Muscle layer of colon (tissue), 2 donors: ENCODE measurements around the gene WNT16.

Experiments used
- H3K27ac ChIP-seq: one replicate; pipeline ENCODE4 v1.7.0; 2013; ENCODE audit warnings: low read depth, mild to moderate bottlenecking, low read length, moderate library complexity
- H3K27me3 ChIP-seq, 2 donors: one replicate each; pipeline ENCODE4 v1.7.0; 2013; ENCODE audit warnings: low read length in 2 of 2, mild to moderate bottlenecking in 2 of 2; ENCODE audit not compliant: insufficient read depth in 2 of 2, control insufficient read depth in 1 of 2
- H3K36me3 ChIP-seq: one replicate; pipeline ENCODE4 v1.7.0; 2013; ENCODE audit warnings: mild to moderate bottlenecking, low read length; ENCODE audit not compliant: insufficient read depth
- H3K4me1 ChIP-seq: one replicate; pipeline ENCODE4 v1.7.0; 2013; ENCODE audit warnings: mild to moderate bottlenecking, low read length; ENCODE audit not compliant: insufficient read depth
- H3K4me3 ChIP-seq, 2 donors: one replicate each; pipeline ENCODE4 v1.7.0; 2013; ENCODE audit warnings: low read length in 2 of 2, low read depth in 1 of 2, mild to moderate bottlenecking in 1 of 2, moderate library complexity in 1 of 2
- H3K9ac ChIP-seq: one replicate; pipeline ENCODE4 v1.7.0; 2013; ENCODE audit warnings: low read length
- H3K9me3 ChIP-seq: one replicate; pipeline ENCODE4 v1.7.0; 2013; ENCODE audit warnings: mild to moderate bottlenecking, low read length
- donor health status: abdominal sarcoma.
- donor health status: Adenocarcinoma of cecum.

WNT16 gene

GRCh38 chr7:121360564-121360963 lies 31.8 kb downstream of the WNT16 start:
- Histone ChIP-seq H3K27ac (no peak overlapping the region), H3K4me3 (no peak overlapping the region), H3K9me3 (no peaks in the 10 kb centered on the region), H3K9ac (no peak overlapping the region), H3K27me3 (no peaks in the 10 kb centered on the region), H3K36me3 (peaks cover 37% of the 10 kb centered on the region), H3K4me1 (no peaks in the 10 kb centered on the region)

GRCh38 chr7:121366852-121367431 lies 38.1 kb downstream of the WNT16 start:
- H3K4me3 ChIP-seq = no peak overlapping the region
- no peaks in the 10 kb centered on the region for H3K4me1 ChIP-seq
- H3K27ac ChIP-seq = no peak overlapping the region

GRCh38 chr7:121369462-121369861 lies 40.7 kb downstream of the WNT16 start:
- Histone ChIP-seq H3K27ac (no peak overlapping the region), H3K9me3 (no peaks in the 10 kb centered on the region), H3K9ac (peak overlapping the region; percentile 1), H3K4me3 (no peak overlapping the region), H3K27me3 (no peaks in the 10 kb centered on the region), H3K36me3 (peaks cover 4% of the 10 kb centered on the region), H3K4me1 (no peaks in the 10 kb centered on the region)

More at GRCh38 chr7:121366852-121367431, 38.1 kb downstream of the WNT16 start:
- no peak overlapping the region for H3K9ac ChIP-seq
- H3K9me3 ChIP-seq = no peaks in the 10 kb centered on the region
- no peaks in the 10 kb centered on the region for H3K27me3 ChIP-seq
- peaks cover 10% of the 10 kb centered on the region for H3K36me3 ChIP-seq

GRCh38 chr7:121371367-121371766 lies 42.6 kb downstream of the WNT16 start:
- Histone ChIP-seq H3K4me3 (no peak overlapping the region), H3K9ac (no peak overlapping the region), H3K27ac (no peak overlapping the region), H3K27me3 (no peaks in the 10 kb centered on the region), H3K4me1 (no peaks in the 10 kb centered on the region), H3K36me3 (peaks cover 11% of the 10 kb centered on the region), H3K9me3 (no peaks in the 10 kb centered on the region)

GRCh38 chr7:121371883-121372282 lies 43.1 kb downstream of the WNT16 start:
- Histone ChIP-seq H3K9ac (no peak overlapping the region), H3K36me3 (peaks cover 13% of the 10 kb centered on the region), H3K27ac (no peak overlapping the region), H3K4me1 (no peaks in the 10 kb centered on the region), H3K9me3 (no peaks in the 10 kb centered on the region), H3K4me3 (no peak overlapping the region), H3K27me3 (no peaks in the 10 kb centered on the region)

- Histone ChIP-seq H3K9ac (no peak overlapping the region), H3K9me3 (no peaks in the 10 kb centered on the region), H3K27me3 (no peaks in the 10 kb centered on the region), H3K4me1 (no peaks in the 10 kb centered on the region), H3K4me3 (no peak overlapping the region), H3K36me3 (peaks cover 14% of the 10 kb centered on the region), H3K27ac (no peak overlapping the region)
Measured at GRCh38 chr7:121372376-121373010, 43.7 kb downstream of the WNT16 start.

GRCh38 chr7:121373177-121373576 lies 44.4 kb downstream of the WNT16 start:
- H3K9me3 ChIP-seq = no peaks in the 10 kb centered on the region
- no peak overlapping the region for H3K9ac ChIP-seq
- no peak overlapping the region for H3K4me3 ChIP-seq
- H3K4me1 ChIP-seq = no peaks in the 10 kb centered on the region
- H3K36me3 ChIP-seq = peaks cover 17% of the 10 kb centered on the region
- H3K27me3 ChIP-seq = no peaks in the 10 kb centered on the region
- H3K27ac ChIP-seq = no peak overlapping the region

GRCh38 chr7:121376979-121377378 lies 48.2 kb downstream of the WNT16 start:
- no peaks in the 10 kb centered on the region for H3K4me1 ChIP-seq
- no peaks in the 10 kb centered on the region for H3K27me3 ChIP-seq

GRCh38 chr7:121379930-121380329 lies 51.1 kb downstream of the WNT16 start:
- Histone ChIP-seq H3K9ac (no peak overlapping the region), H3K4me3 (no peak overlapping the region), H3K9me3 (no peaks in the 10 kb centered on the region), H3K36me3 (peaks cover 18% of the 10 kb centered on the region), H3K4me1 (no peaks in the 10 kb centered on the region), H3K27ac (no peak overlapping the region), H3K27me3 (no peaks in the 10 kb centered on the region)

More at GRCh38 chr7:121376979-121377378, 48.2 kb downstream of the WNT16 start:
- peaks cover 18% of the 10 kb centered on the region for H3K36me3 ChIP-seq
- no peak overlapping the region for H3K27ac ChIP-seq
- H3K9me3 ChIP-seq = no peaks in the 10 kb centered on the region
- no peak overlapping the region for H3K9ac ChIP-seq
- H3K4me3 ChIP-seq = no peak overlapping the region

- Histone ChIP-seq H3K27ac (no peak overlapping the region), H3K27me3 (no peaks in the 10 kb centered on the region), H3K9ac (no peak overlapping the region), H3K4me1 (peaks cover 11% of the 10 kb centered on the region), H3K36me3 (peaks cover 8% of the 10 kb centered on the region), H3K4me3 (no peak overlapping the region), H3K9me3 (no peaks in the 10 kb centered on the region)
Measured at GRCh38 chr7:121382473-121382872, 53.7 kb downstream of the WNT16 start.

GRCh38 chr7:121383235-121383910 lies 54.6 kb downstream of the WNT16 start:
- Histone ChIP-seq H3K27me3 (no peaks in the 10 kb centered on the region), H3K4me3 (no peak overlapping the region), H3K27ac (no peak overlapping the region), H3K36me3 (no peaks in the 10 kb centered on the region), H3K9ac (no peak overlapping the region), H3K9me3 (no peaks in the 10 kb centered on the region), H3K4me1 (peaks cover 11% of the 10 kb centered on the region)
